Hypothalamus (tissue), 51 donors: Measurements from ENCODE around the gene SEPTIN5.

Source experiments
- DNase-seq, 51 donors: peaks; one replicate each; lab custom pipeline; 2025; lab: John Stamatoyannopoulos, UW

SEPTIN5 gene

DNA sequence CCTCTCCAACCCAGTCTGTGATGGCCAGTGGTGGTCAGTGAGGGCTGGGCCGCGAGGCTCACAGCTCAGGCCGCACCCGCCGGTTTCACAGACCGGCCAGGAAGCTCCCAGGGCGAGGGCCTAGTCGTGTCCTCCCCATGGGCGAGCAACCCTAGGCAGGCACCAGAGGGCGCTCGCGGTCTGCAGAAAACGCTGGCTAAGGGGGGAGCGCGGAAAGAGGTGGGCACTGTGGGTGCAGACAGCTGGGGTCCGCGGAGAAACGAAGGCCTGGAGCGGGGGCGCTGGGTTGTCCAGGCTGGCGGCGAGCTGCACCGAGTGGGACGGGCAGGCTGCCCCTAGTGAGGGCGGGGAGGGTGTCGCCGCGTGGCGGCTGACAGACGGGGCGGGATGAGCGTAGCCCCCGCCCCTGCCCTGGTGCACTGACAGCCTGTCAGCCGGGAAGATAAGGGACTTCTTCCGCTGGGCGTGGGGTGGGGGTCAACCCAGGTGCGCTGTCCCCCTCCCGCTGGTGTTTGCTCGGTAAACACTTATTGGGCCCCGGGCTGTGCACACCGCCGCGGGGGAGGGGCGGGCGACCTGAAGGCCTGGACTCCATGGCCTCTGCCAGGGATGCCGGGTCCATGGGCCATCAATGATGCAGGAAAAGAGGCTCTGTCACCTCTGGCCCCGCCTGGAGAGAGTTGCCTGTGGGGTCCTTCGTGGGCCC lies 16.5 kb downstream of the SEPTIN5 start:
- DNase-seq: peak in 50 of 51 donors; percentile 7 to 84 (median 64)

DNA sequence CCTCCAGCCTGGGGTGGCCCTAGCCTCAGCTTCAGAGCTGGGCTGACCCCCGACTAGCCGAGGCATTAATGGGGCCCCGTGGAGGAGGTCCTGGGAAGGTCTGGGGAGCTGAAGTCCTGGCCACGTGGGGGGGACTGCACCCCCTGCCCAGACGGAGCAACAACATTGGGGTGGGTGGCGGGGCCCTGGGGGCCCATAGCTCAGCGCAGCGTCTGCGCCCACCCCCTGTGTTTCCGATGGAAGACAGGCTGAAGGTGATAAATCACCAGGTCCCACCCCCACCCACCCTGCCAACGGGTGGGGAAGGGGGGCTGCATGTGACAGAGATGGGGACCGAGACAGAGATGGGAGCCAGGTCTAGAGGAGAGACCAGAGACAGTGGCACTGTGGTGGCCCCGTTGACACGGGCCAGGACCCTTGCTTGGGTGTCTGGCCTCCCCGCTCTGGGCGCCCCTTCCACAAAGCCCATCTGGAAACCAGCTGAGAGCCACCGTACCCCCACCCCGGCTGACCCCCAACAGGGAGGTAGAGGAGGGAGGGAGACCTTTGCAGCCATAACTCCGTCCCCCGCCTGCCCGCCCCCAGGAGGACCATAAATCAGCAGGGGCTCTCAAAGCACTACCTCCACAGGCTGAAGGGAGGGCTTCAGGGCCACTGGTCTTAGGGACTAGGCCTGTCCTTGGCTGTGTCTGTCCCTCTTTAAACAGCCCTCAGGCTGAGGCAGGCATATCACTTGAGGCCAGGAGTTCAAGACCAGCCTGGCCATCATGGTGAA lies 17.2 kb downstream of the SEPTIN5 start:
- no peak for DNase-seq

DNA sequence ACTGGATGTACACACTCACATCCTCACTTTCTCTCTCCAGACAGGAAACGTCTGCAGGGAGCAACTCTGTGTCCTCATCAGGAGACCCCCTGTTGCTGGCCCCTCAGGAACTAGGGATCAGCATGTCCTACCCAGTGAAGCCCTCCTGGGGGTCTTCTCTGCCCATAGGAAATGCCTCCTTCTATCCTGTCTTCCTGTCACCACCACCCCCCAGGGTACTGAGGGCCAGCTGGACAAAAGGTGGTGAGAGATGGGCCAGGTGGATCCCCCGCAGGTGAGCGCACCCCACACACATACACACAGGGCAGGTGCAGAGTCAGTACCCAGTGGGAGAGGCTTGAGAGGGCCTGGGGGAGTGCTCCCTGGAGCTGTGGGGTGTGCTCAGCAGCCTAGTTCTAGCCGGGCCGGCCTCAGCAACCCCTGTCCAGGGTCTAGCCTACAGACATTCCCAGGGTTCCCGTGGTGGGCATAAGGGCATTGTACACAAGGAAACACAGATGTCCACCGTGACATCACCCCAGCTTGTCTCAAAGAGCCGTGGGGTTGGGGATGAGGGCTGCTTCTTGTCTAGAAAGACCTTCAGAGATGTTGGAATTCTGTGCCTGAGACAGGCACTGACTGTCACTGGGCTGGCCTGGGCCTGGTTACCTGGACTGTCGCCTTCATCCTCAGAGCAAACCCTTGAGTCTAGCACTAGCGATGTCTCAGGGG lies 18.3 kb downstream of the SEPTIN5 start:
- no peak for DNase-seq

DNA sequence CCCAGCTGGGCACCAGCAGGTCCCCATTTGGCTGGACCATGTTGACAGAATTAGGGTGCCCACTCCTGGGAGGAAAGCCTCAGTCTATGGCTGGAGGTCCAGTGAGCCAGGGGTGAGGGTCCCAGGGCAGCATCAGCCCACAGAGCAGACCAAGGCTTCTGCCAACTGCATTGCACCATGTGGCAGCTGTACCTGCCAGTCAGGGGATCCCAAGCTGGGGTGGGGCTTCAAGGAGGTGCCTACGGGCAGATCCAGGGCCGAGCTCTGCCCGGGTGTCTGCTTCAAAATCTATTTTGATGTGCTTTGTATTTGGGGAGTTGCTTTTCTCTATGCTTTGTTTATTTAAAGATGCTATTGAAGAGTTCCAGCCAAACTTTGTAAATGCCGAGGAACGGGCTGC lies 19.5 kb downstream of the SEPTIN5 start:
- no peak for DNase-seq

DNA sequence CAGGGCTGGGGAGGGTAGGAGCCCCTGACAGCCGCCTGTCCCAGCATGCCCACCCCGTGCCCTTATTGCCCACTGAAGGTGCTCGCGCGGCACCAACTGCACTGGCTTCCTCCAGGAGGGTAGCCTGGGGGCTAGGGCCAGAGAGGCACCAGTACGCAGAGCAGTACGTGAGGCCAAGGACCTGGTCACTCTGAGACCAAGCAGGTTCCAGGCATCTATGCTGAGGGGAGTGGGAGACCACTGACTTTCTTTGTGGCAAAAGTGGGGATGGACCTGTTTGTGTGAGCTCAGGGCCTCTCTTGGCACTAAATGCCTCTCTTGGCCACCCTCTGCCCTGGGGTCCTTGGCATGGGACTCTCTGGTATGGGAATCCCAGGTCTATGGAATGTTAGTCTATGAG lies 19.9 kb downstream of the SEPTIN5 start:
- no peak for DNase-seq

DNA sequence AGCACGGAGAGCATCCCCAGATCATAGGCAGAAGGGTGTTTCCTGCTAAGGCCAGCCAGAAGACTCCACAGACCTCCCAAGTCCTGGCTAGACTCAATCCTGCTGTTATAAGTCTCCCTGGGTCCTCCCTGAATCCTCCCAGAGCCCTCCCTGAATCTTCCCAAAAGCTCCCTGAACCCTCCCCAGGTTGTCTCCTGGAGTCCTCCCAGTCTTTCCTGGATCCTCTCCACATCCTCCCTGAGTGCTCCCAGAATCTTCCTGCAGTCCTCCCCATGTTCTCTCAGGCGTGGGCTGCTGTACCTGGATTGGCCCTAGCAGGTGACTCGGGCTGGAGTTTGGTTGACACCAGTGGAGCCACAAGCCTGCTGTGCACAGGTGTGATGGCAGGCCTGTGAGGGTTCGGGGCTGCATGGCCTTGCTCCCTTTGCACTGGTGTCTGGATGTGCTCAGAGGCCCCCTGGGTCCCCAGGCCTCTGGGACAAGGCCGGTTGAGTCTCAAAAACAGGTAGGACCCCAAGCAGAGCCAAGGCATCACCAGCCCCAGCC lies 20.6 kb downstream of the SEPTIN5 start:
- DNase-seq: no peak

DNA sequence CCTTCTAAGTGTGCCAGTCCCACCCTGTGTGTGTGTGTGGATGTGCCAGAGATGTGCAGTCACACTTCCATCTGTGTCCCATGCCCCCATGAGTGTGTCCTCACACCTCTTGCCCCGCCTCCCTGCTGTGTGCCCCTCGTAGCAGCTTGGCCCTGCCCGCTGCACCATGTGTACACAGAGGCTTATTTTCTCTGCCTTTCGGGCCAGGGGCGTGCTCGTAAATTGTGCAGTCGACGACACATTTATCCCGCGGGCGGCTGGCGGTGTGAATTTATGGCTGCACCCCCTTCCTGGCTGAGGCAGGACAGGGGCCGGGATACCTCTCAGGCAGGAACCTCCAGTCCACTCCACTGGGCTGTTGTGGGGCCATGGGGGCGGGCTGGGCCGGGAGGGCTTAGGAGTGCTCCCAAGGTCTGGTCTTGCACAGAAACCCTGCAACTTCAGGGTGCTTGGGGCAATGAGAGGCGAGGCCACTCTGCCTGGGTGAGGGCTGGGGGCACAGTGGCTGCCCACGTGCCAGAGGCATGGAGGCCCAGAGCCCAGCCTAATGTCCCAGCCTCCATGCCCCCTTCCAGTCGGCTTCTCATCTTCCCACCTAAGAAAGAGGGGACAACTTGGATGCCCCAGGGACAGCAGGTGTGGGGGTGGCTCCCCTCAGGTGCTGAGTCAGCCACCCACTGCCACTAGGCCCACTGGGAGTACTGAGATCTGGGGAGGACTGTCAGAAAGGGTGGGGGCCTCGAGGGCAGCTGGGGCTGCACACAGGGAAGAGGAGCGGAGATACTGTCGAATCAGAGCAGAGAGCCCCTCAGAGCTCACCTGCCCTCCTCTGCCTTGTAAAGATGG lies 21.6 kb downstream of the SEPTIN5 start:
- DNase-seq: no peak

DNA sequence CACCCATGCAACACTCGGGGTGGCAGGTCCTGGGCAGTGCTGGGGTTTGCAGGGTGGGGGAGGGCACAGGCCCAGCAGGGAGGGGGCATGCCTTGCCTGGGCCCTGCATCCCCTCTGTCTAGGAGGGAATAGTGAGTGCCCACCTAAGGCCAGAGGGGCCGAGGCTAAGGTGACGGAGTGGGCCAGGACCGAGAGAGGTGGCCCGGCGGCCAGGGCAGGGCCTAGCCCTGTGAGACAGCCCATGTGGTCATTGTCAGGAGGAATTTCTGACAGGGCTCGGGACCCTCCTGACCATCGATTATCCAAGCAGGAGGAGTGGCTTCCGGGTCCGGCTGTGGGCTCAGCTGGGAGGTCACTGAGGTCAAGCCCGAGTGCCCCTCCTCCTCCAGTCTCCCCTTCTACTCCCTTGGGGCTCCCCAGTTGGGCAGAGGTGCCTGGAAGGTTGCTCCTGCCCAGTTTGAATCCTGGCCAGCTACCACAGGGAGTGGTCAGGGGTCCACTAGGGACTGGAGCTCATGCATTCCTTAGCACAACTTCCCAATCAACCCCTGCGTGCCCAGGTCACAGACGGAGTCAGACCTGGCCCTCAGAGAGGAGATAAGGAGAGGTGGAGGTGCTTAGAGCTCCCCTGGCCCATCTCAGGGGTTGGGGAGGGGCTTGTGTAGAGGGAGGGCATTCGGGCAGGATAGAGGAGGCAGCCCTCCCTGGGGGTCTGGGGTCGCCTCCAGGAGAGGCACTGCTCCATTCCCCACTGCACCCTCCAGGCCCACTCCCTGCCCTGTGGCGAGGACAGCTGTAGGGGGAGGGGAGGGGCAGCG lies 23.8 kb downstream of the SEPTIN5 start:
- no peak for DNase-seq

DNA sequence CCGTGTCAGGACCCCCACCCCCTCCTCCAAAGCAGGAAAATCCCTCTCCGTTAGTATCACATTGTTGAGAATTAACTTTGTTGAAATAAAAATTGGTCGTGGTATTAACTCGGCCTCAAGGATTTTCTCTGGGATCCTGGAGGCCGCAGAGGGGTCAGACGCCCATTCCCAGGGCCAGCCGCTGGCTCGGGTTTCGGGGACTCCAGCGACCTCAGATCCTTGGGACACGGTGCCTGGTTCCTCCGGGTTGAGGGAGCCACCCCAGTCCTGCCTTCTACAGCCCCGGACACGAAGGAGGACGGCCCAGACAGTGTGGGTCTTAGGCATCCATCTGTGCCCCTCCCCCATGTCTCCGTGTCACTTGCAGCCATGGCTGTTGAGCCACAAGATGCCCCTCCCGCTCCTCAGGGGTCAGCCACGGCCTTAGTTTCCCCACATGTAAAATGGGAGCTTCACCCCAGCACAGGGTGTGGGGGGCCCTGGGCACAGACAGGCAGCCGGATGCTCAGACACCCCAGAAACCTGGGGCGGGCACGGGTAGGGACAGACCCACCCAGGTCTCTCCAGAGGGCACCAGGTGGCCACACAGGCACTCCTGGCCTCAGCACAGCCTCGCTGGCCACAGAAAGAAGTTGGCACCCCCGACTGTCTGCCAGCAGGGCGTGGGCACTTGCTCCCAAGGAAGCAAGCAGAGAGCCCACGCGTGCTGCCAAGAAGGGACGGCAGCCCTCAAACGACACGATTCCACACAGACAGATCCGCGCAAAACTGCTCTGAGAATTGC lies 24.6 kb downstream of the SEPTIN5 start:
- DNase-seq: peak in 1 of 51 donors; percentile 19

DNA sequence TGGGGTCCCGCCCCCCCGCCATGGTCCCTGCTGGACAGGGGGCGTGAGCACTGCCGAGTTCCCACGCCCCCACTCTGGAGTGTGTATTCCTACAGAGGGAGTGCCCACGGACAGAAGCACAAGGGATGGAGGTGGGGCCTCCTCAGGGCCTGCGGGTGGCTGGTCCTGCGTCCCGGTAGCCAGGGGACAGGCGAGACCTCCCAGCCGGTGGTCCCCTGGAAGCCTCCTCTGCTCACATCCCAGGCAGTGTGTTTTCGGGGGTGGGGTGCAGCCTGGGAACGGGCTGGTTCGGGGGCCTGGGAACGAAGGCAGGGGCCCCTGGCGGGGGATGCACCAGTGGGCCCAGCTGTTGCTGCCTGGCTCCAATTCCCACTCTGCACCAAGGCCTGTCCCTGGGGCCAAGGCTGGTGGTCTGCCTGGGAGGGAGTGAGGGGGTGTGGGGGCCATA lies 25.2 kb downstream of the SEPTIN5 start:
- no peak for DNase-seq

DNA sequence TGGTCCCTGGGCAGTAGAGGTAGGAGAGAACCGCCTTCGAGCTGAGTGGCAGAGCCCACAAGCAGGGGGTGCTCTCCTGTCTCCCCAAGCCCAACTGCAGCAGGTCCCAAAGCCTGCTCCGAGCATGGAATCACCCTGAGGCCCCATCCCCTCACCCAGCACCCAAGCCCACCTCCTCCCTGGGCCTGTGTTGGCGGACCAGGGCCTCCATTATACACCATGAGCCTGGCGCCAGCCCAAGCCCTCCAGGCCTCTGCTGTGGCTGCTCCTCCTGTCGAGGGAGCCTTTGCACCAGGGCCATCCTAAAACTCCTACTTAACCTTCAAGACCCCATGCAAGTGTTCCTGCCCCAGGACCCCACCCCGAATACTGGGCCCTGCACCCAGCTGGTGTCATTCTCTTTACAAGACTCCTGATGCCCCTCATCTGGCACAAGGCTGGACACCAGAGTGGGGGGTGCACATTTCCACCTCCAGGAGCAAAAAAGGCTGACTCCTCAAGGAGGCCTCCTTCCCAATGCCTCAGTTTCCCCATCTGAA lies 25.7 kb downstream of the SEPTIN5 start:
- no peak for DNase-seq

DNA sequence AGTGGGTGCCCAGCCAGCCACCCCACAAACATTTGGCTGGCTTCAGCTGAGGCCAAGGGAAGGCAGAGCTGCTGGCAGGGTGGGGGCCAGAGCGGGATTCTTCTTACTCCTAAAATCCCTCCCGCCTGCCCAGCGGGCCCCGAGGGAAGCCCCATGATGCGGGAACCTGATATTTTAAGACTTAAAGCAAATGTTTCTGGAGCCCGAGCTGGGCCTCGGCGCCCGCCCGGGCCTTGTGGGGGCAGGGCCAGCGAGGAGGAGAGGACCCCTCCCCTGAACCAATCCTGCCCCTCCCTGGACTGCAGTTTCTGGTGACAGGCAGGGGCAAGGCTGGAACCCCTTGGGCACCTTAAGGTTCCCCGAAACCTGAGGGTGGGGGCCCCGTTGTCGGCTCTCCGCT lies 26.3 kb downstream of the SEPTIN5 start:
- no peak for DNase-seq

DNA sequence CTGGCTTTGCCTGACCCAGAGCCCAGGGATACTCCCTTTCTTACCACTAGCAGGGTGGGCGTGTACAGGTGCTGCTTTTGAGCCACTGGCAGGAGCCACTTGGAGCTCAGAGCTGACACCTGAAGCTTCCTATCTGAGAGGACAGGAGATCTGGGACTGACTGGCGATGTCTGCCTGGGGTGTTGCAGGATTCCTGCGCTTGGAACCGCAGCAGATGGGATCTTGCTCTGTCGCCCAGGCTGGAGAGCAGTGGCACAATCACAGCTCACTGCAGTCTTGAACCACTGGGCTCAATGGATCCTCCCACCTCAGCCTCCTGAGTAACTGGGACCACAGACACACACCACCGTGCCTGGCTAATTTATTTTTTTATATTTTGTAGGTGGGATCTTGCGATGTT lies 26.8 kb downstream of the SEPTIN5 start:
- DNase-seq: no peak

DNA sequence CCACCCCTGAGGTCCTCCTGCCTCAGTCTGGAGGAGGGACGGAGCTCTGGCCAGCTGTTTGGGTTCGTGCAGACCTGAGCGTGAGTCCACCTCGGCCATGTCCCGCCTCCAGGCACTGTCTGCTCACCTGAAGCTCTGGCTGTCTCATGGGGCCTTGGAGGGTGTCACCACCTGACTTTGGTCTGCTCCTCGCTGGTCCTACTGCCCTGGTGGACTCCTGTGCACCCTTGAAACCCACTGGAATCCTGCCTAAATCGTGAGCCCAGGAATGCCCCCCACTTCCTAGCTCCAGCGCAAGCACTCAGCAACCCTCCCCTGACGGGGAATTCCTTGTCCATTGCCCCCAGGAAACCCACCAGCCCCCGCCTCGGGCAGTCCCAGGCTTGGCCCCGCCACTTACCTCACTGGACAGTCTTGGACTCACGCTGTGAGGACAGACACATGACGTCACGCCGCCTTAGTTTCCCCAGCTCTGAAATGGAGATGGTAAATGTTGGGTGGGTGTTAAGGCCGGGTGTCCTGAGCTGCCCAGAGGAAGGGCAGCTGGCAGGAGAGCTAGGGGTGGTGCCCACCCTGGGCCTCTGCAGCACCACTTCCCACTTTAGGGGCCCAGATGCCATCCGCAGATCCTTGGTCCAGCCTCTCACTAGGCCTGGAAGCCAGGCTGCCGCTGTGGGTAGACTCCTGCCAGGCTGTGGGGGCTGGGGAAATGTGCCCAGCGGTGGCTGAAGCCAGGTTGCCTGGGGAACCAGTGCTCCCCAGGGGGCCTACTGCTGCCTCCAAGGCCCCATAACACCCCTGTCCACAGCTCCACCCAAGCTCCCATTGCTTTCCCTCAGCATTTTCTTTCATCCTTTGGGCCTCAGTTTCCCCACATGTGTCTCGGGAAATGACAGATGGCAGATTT lies 28.1 kb downstream of the SEPTIN5 start:
- DNase-seq: peak in 9 of 51 donors; percentile 5 to 17 (median 8)

DNA sequence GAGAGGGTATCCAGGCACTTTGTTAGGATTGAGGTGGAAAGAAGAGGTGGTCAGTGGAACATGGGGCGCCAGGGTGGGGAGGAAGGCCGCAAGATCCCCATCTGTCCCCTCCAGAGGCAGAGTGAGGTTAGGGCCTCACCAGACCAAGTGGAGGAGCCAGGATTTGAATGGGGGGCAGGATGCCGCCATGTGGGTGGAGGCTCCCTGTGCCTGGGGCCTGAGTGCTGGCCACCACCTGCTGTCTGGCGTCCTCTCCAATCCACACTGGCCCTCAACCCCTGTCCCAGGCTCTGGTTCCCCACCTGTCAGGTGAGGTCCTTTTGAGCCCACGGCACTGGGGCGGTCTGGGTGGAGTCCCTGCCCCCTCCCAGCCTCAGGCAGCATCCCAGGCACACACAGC lies 28.8 kb downstream of the SEPTIN5 start:
- no peak for DNase-seq

DNA sequence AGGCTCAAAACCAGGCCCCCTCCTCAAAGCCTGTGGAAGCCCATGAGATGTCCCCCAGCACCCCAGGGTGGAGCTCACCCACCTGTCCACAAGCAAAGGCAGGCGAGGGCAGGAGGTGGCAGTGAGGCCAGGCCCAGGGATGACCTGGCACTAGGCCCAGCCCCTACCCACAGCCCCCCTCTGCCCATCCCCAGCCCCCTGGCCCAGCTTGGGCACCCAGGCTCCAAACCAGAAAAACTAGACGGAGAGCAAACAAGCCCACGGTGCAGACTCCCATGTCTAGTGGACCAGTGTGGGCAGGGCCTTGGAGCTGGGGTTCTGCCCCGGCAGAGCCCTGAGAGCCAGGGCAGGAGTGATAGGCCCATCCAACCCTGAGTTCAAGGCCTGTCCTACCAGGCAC lies 29.3 kb downstream of the SEPTIN5 start:
- DNase-seq: no peak

DNA sequence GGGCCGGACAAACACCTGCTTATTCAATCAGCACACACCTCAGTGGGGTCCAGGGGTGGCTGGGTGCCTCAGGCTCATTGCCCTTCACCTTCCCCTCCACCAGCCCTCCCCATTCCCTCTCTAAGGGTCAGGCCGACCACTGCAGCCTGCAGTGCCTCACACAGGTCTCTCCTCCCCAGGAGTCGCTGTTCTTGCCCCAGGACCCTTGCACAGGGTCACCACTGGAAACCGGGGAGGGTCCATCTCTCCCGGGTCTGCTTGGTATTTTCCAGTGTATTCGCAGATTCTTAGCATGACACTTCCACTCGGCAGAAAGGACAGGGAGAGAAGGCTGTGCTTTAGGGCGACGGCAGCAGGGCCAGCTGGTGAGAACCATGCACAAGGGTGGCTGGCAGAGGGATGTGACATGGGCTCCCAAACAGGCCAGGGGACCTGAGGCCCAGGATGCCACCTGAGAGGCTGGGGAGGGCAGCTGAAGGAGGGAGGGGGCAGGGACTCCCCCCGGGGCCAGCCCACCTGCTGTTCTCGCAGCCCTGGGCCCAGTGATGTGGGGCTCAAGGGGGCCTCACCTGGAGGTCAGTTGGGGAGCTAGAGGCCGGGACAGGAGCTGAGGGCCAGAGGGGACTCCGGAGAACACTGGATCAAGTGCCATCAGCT lies 30.2 kb downstream of the SEPTIN5 start:
- no peak for DNase-seq
